DMS 273 (cell line): Measurements from ENCODE around the gene NDUFS7.
"Not testable (repeated sequence)": the region's sequence is repeated elsewhere in the genome, so short reads cannot be mapped to it uniquely, and the experiment has no call there.

Source experiments
- DNase-seq: peaks from one replicate; lab custom pipeline; 2025; ENCODE audit not compliant: unreplicated experiment; lab: John Stamatoyannopoulos, UW

NDUFS7 gene

DNA sequence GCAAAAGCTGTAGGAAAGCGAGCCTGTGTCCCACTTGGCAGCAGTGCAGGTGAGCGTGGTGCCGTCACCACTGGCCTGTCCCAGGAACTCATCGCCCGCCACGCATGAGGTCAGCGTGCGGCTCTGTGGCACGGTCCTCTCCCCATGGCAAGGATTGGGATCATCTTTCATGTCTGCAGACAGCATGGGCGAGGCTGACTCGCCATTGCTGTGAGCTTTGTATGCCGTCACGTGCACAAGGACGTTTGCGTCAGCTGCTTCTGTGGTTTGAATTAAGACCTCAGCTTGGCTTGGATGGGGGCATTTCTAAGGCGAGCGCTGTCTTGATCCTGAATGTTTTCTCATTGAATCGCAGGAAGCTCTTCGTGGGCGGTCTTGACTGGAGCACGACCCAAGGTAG, 33.4 kb downstream of the NDUFS7 start:
- no peak for DNase-seq

DNA sequence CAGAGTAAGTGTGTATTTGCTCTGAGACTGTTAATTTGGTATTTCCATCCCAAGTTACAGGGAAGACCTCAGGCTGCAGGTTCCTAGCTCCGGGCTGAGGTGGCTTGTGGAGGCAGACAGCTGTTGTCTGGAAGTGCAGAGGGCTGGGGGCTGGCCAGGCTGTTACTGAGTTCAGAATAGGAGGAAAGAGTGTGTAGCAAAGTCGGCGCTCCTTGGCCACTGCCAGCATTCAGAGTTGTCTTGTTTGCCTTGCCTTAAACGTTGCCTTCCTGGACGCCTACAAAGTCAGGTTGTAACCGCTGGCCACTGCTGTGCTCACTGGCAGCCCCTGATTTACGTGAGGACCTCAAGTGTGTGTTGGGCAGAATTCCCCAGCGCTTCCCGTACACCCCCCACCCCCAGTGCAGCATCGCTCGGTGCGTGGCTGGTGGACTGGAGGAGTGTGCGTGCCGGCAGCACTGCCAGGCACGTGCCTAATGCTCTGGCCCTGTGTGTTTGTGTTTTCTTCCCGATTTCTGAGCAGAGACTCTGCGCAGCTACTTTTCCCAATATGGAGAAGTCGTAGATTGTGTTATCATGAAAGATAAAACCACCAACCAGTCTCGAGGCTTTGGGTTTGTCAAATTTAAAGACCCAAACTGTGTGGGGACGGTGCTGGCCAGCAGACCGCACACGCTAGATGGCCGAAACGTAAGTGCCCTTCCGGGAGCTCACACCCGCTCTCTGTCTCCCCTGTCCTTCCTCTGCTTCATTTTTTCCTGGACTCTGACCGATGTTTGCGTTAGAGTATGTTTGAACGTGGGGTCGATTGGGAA, 34.2 kb downstream of the NDUFS7 start:
- no peak for DNase-seq

DNA sequence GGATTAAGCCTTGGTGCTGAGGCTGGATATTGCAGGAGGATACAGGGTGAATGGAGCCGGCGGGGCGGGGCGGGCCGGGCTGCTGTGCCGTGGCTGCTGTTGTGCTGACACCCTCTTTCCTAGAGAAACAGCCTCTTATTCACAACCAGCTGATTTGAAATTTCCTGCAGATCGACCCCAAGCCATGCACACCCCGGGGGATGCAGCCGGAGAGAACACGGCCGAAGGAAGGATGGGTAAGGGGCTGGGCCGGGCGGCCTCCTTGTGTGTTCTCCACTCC, 34.7 kb downstream of the NDUFS7 start:
- no peak for DNase-seq

GRCh38 chr19:1418951-1419738, 35.4 kb downstream of the NDUFS7 start:
- no peak for DNase-seq

DNA sequence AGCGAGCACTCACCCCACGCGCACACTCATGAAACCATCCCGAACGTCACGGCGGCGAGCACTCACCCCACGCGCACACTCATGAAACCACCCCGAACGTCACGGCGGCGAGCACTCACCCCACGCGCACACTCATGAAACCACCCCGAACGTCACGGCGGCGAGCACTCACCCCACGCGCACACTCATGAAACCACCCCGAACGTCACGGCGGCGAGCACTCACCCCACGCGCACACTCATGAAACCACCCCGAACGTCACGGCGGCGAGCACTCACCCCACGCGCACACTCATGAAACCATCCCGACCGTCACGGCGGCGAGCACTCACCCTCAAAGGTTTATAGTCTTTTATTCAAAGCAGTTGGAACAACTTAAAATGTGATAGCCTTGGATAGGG, 36.4 kb downstream of the NDUFS7 start:
- not testable (repeated sequence) for DNase-seq

- DNase-seq = no peak
These were observed 36.9 kb downstream of the NDUFS7 start for GRCh38 chr19:1420590-1420989.

GRCh38 chr19:1421218-1421957, 37.7 kb downstream of the NDUFS7 start:
- DNase-seq = no peak

DNA sequence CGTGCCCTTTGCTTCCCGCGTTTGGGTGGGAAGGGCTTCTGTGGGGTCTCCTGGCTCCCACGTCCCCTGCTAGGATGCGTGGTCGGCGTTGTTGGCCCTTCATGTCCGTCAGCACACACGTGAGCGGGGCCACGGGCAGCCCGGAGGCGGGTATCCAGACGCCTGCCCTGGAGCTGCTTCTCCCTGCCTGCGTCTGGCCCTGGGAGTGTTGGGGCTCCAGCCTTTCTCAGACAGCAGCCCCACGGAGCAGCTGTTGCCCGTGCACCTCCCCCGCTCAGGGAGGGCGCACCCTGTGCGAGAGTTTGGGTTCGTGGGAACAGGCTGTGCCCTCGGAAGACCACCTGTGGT, 38.2 kb downstream of the NDUFS7 start:
- no peak for DNase-seq

GRCh38 chr19:1422360-1422759, 38.7 kb downstream of the NDUFS7 start:
- no peak for DNase-seq

- DNase-seq = no peak
These were observed 39.2 kb downstream of the NDUFS7 start for GRCh38 chr19:1422943-1423342.

GRCh38 chr19:1423436-1424191, 39.9 kb downstream of the NDUFS7 start:
- no peak for DNase-seq

- DNase-seq = no peak
These were observed 40.7 kb downstream of the NDUFS7 start for GRCh38 chr19:1424192-1424955.

- no peak for DNase-seq
These were observed 41.6 kb downstream of the NDUFS7 start for GRCh38 chr19:1425102-1425837.

GRCh38 chr19:1425902-1426301, 42.2 kb downstream of the NDUFS7 start:
- no peak for DNase-seq

DNA sequence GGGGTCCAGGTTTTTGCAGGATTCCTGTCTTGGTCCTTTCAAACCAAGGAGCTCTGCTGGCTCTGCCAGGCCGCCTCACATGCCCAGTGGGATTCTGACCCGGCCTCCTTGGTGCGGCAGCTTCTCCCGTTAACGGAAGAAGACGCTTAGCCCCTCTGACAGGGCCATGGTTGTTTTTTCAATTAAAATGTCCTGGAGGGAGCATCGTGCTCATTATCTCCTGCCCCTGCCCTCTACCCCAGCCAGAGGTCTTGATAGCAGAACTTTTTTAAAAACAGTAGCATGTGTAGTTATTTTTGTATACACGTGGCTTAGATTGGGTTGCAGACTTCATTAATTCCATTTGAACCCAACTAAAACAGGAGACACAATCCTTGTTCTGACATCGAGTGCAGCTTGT, 43.0 kb downstream of the NDUFS7 start:
- no peak for DNase-seq

DNA sequence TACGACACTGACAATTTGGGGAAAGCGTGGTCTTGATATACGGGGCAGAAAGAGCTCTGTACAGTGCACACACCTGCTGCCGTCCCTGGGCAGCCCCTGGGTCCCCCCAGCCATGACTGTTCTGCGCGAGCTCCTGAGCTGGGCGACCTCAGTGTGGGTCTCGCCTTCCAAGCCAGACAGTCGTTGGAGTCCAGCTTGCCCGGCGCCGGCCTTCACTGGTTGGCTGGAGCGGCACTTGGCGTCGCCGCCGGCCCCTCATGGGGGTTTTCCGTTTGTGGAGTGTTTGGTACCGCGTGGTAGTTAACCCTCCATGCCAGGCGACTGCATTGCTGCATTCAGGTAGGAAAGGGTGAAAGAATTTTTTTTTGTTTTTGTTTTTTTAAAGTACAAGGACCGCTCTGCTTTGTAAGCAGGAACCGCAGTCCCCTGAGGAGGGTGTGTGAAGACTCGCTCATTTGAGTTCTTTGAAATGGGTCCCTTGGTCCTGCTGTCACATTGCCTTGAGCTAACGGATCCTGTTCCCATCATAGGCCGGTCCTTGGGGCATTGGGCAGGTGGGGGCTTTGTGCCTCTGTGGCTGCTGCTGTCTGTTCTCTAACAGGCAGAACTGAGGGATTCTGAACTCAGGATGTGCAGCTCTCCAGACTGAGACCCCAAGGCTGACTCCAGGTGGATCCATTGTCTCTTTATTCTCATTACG, 43.7 kb downstream of the NDUFS7 start:
- DNase-seq = no peak

GRCh38 chr19:1428738-1429391, 45.2 kb downstream of the NDUFS7 start:
- DNase-seq = no peak

DNA sequence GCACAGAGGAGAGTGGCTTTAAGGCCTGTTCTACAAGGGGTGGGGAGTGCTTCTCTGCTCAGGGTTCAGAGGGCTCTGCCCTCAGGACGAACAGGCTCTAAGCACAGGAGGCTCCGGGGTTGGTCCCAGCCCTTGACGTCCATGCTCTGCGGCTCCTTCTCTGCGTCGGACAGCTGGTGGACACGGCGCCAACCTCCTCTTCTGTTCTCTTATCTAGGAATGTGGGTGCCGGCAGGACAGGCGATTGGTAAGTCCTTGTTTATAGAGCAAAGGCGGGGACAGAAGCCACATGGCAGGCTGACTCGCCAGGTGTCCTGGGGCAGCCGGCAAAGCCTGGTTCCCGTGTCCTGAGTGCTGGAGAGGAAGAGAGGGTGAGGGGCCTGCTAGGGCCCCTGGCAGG, 46.0 kb downstream of the NDUFS7 start:
- no peak for DNase-seq

GRCh38 chr19:1430246-1430645, 46.5 kb downstream of the NDUFS7 start:
- DNase-seq = no peak
